ENCODE results near the gene ARHGAP4. TPM values are rescaled to one million over a fixed set of nuclear protein-coding genes. Genes with fewer than 3 reads are reported as not detected.

Gene ARHGAP4
- total RNA-seq, 4 donors from 2014 or later: 16.6 to 72.2 (median 36.4) TPM

DNA sequence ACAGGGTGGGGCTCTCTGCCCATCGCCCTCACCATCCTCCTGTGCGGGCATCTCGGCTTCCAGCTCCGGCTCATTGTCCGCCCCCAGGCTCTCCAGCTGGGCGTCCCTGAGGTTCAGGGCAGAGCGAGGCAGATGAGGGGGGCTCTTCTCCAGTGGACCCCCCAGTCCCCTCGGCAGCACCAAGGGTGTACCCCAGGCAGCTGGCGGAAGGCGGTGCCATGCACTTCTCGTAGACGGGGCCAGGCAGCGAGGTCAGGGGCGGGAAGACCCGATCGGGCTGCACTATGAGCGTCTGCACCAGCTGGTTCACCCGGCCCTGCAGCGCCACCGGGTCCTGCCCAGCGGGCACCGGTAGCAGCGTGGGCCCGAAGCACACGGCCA is 16.1 kb downstream of the ARHGAP4 start:
- ATAC-seq (ENCODE audit: low FRiP score) (no peak), DNase-seq (ENCODE audit: low spot score) (no peak)
- TF ChIP-seq, protein P1, sequence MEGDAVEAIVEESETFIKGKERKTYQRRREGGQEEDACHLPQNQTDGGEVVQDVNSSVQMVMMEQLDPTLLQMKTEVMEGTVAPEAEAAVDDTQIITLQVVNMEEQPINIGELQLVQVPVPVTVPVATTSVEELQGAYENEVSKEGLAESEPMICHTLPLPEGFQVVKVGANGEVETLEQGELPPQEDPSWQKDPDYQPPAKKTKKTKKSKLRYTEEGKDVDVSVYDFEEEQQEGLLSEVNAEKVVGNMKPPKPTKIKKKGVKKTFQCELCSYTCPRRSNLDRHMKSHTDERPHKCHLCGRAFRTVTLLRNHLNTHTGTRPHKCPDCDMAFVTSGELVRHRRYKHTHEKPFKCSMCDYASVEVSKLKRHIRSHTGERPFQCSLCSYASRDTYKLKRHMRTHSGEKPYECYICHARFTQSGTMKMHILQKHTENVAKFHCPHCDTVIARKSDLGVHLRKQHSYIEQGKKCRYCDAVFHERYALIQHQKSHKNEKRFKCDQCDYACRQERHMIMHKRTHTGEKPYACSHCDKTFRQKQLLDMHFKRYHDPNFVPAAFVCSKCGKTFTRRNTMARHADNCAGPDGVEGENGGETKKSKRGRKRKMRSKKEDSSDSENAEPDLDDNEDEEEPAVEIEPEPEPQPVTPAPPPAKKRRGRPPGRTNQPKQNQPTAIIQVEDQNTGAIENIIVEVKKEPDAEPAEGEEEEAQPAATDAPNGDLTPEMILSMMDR (IDR thresholded peaks at IDR 0.05): no peak

DNA sequence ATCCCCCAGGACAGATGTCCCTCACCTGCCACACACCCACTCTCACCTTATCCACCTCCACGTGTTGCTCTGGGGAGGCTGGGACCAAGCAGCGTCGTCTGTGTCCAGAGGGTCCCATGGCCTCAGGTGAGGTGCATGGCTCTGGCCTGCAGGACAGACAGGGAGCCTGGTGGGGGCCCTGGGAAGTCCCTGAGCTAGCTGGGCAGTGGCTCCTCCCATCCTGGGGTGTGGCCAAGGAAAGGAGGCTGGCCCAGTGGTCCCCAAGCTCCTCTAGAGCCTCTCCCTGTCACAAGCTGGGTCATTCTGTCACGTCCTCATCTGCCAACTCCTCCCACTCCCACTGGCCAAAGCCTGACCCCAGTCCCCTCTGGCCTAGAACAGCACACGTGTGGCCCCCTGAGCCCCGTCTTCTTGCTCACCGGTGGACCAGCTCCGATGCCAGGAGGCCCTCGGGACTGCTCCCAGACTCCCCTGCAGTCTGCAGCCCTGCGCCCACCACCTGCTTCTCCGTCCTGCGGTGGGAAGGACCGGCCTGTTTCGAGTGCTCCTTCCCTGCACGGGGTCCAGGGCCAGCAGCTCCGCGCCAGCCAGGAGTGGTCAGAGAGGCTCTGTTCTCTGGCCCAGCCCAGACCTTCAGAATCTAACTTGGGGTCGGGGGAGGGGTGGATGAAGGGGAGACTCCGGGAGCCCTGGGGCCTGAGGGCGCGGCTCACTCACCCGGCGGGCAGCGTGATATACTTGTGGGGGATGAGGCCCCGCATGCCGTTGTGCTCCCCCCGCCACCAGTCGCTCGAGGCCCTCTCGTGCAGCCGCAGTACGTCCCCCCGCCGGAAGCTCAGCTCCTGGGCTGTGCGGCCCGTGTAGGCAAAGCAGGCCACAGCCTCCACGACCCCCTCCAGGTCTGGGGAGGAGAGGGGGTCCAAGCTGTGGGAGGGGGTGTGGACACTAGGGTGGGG is 16.8 kb downstream of the ARHGAP4 start:
- TF ChIP-seq, protein P1 (IDR thresholded peaks at IDR 0.05): no peak
- no peak for DNase-seq (ENCODE audit: low spot score)
- ATAC-seq (ENCODE audit: low FRiP score): no peak

DNA sequence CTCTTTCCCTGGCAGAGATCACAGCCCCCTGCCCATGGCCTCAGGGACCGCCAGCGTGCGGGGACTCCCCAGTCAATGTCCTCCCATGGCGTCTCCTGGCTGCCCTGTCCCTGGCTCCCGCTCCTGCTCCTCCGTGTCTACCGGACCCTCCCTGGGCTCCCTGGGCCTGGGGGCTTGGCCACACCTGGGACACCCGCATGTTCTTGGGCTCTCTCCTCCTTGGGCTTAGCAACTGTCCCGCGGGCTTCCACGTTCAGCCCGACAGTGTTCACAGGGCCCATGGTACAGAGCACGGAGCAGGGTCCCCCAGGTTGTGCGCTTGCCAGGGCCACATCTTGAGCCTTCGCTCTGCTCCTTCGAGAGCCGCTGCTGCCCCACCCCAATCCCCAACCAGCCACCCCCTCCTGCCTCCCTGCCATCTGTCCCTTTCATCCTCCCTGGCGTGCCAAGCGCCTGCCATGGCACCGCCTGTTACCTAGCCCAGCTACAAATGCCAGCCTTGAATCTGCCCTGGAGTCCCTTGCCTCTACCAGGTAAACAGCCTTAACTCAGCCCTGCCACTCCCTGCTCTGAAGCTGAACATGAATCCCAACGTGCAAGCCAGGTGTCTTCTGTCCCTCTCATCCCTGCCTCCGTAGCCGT is 17.7 kb downstream of the ARHGAP4 start:
- TF ChIP-seq, protein P1 (IDR thresholded peaks at IDR 0.05): no peak
- DNase-seq (ENCODE audit: low spot score) (no peak), ATAC-seq (ENCODE audit: low FRiP score) (no peak)

DNA sequence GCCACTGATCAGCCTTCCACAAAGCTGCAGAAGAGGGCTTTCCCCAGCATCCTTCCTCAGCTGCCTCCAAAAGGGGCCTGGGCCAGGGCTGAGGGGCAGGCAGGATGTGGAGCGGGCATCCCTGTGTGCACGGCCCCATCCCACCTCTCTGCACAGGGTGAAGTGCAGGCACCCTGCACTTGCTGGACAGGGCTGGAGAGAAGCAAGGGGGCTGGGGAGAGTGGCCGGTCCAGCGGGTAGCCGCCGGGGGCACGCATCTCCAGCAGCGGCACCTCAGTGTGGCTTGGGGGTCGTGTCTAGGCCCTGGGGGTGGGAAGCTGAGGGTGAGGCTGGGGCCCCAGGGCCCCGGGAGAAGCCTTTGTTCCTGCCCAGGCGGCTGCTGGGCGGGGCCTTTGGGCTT is 18.6 kb downstream of the ARHGAP4 start:
- DNase-seq (ENCODE audit: low spot score) (no peak), ATAC-seq (ENCODE audit: low FRiP score) (no peak)
- TF ChIP-seq, protein P1 (IDR thresholded peaks at IDR 0.05): no peak

DNA sequence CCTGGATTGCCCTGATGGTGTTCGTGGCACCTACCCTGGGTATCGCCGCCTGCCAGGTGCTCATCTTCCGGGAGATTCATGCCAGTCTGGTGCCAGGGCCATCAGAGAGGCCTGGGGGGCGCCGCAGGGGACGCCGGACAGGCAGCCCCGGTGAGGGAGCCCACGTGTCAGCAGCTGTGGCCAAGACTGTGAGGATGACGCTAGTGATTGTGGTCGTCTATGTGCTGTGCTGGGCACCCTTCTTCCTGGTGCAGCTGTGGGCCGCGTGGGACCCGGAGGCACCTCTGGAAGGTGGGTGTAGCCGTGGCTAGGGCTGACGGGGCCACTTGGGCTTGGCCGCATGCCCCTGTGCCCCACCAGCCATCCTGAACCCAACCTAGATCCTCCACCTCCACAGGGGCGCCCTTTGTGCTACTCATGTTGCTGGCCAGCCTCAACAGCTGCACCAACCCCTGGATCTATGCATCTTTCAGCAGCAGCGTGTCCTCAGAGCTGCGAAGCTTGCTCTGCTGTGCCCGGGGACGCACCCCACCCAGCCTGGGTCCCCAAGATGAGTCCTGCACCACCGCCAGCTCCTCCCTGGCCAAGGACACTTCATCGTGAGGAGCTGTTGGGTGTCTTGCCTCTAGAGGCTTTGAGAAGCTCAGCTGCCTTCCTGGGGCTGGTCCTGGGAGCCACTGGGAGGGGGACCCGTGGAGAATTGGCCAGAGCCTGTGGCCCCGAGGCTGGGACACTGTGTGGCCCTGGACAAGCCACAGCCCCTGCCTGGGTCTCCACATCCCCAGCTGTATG is 19.7 kb downstream of the ARHGAP4 start:
- ATAC-seq (ENCODE audit: low FRiP score) (no peak), DNase-seq (ENCODE audit: low spot score) (no peak)
- TF ChIP-seq, protein P1 (IDR thresholded peaks at IDR 0.05): no peak

DNA sequence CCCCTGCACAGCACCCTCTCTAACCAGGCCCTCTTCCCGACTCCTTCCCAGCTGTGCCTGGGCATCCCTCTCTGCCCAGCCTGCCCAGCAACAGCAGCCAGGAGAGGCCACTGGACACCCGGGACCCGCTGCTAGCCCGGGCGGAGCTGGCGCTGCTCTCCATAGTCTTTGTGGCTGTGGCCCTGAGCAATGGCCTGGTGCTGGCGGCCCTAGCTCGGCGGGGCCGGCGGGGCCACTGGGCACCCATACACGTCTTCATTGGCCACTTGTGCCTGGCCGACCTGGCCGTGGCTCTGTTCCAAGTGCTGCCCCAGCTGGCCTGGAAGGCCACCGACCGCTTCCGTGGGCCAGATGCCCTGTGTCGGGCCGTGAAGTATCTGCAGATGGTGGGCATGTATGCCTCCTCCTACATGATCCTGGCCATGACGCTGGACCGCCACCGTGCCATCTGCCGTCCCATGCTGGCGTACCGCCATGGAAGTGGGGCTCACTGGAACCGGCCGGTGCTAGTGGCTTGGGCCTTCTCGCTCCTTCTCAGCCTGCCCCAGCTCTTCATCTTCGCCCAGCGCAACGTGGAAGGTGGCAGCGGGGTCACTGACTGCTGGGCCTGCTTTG is 20.5 kb downstream of the ARHGAP4 start:
- DNase-seq (ENCODE audit: low spot score): no peak
- no peak for ATAC-seq (ENCODE audit: low FRiP score)
- TF ChIP-seq, protein P1 (IDR thresholded peaks at IDR 0.05): no peak
